GDM1 (cell line): ENCODE results near the gene RHEB.
A peak's percentile ranks its signal among the peaks of the same experiment; 100 is the strongest.
"Not testable (repeated sequence)": the region's sequence is repeated elsewhere in the genome, so short reads cannot be mapped to it uniquely, and the experiment has no call there.

Experiments
- DNase-seq: peaks from one replicate; lab custom pipeline; 2025; lab: John Stamatoyannopoulos, UW

The RHEB gene, protein sequence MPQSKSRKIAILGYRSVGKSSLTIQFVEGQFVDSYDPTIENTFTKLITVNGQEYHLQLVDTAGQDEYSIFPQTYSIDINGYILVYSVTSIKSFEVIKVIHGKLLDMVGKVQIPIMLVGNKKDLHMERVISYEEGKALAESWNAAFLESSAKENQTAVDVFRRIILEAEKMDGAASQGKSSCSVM

DNA sequence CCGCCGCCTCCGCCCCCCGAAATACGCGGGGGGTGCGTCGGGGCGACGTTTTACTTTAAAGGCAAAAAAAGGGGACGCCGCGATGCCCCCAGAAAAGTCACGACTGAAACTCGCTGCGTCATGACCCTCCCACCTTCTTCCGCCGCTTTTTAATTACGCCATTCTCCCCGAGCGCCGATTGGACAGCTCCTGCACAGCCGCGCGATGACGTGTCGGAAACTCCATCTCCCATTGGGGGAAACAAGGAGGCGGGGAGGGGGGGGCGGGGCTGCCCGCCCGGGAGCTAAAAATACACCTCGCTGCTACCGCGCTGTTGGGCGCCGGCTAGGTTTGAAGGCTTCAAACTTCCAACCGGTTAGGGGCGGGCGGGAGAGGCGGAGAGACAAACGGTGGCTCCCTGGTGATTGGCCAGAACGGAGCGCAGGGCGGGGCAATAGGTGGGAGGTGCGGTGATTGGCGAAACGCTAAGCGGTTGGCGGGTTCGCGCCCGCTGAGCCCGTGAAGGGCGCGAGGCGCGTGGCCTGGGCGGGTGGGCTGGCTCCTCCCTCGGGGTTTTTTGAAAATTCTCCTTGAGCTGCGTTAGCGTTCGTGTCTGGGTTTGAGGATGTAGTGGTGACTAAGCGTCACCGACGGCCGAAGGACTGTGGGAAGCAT is at the start of gene RHEB:
Gene RHEB (minus strand): TSS at position 131 of the 654 bp plus-strand sequence. CDS start 384 bp downstream, outside the sequence.
- peak; percentile 97 for DNase-seq

- no peak for DNase-seq
These were observed 47.2 kb upstream of the RHEB start for GRCh38 chr7:151566897-151567320.

GRCh38 chr7:151565541-151565940 is 45.8 kb upstream of the RHEB start:
- DNase-seq, result no peak

- DNase-seq, result no peak
These were observed 40.5 kb upstream of the RHEB start for GRCh38 chr7:151560243-151560642.

GRCh38 chr7:151559557-151560183 is 40.0 kb upstream of the RHEB start:
- DNase-seq, result no peak

DNA sequence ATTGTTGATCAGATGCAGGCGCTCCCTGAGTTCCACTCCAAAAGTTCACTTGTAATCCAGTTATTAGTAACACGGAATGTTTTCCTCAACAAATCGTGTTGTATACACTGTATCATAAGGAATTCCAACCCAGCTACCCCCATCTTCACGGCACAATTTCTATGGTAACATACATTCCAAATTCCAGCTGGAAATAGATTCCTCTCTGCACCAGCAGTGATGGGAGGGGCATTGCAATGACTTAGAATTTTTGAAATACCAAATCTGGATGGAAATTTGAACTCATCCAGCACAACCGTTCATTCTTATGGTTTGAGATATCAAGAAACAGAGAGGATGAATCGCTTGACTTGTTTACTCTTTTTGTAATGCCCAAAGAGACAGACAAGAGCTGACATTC is 38.9 kb upstream of the RHEB start:
- DNase-seq, result no peak

DNA sequence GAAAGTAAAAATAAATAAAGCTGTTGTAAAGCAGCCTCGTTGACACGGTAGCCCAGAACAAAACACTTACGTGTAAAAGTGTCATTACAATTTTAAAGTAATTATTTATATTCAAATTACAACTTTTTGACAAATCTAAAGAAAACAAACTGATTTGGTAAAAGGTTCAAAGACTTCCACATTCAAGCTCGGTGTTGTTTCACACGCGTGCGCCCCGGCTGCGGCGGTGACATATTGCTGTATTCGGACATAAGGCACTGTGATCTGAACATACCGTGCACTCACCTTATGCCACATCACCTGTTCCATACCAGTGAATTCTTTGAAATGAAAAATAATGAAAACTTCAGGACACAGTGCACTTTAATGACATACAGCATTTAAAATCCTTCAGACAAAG is 36.9 kb upstream of the RHEB start:
- DNase-seq, result no peak

DNA sequence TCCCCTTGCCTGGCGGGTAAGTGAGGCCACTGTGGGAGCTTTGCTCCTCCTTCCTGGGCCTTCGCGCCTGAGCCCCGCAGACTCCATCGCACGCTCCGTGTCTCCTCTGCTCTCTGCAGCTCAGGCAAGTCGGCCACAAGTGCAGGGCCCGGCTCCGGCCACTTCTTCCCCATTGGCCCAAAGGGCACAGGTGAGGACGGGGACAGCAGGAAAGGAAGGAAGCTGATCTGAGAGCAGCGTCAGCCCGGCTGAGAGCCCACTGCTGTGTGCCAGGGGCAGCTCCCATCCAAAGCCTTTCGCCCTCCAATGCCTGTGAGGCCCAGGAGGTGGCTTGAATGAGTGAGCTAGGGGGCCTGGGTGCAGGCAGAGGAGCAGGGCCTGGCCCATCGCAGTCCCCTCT is 33.7 kb upstream of the RHEB start:
- DNase-seq, result no peak

DNA sequence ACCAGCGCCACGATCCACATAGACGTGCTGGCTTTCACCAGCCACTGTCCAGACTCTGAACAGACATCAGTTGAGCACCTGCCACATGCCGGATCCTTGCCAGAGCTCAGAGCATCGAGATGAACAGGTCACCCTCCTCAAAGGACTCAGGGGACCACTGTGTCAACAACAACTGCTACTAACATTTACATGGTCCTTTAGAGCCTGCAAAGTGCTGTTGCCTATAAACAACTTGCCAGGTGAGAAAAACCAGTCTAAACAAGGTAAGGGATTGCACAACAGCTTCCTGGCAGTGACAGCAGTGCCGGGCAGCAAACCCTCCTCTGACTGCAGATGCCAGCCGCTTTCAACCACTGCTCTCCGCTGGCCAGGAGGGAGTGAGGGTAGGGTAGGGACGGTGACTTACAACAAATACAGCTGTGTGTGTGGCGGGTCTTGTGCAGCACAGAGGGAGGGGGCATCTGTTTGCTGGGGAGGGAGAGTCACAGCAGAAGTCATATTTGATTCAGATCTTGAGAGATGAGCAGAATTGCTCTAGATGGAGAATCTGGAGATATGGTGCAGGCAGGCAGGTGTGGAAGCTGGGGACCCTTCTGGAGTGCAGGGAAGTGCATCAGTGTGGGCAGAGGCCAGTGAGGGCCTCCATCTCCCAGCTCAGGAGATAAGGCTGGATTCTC is 32.8 kb upstream of the RHEB start:
- DNase-seq, result no peak

DNA sequence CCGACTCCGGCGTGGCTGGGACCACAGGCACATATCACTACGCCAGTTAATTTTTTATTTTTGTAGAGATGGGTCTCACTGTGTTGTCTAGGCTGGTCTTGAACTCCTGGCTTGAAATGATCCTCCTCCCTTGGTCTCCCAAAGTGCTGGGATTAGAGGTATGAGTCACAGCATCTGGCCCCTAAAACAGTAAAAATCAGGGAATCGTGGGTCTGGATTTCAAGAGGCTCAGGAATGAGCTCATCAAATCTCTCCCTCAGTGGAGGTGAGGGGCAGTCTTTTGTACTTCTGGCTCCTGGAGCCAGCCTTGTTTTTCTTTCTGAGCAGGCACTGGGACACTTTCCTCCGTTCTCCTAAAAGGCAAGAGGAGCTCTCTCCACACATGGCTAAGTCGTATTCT is 32.1 kb upstream of the RHEB start:
- DNase-seq, result no peak

DNA sequence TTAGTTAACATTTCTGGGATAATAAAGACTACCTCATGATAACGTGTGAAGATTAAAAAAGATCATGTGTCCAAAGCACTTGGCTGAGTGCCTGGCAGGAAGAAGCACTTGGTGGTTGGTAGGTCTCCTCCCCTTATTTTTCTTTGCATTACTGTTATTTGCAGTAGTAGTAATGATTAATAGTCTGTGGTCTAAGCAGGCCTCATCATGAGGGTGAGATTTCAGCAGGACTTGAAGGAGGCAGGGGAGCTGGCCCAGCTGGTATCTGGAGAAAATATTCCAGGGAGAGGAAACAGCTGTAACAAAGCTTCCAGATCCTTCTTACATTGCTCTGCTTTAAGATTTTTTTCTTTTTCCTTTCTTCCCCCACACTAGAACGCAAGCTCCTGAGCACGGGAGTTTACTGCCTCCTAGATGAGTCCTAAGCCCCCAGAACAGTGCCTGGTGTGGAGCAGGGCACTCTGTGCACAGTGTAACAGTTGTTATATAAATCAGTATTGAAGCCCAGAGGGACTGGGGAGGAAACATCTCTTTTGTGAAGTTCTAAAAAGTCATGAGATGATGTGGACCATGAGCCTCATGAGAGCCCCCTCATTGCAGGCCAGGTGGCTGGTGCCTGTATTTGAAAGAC is 31.1 kb upstream of the RHEB start:
- DNase-seq, result no peak

DNA sequence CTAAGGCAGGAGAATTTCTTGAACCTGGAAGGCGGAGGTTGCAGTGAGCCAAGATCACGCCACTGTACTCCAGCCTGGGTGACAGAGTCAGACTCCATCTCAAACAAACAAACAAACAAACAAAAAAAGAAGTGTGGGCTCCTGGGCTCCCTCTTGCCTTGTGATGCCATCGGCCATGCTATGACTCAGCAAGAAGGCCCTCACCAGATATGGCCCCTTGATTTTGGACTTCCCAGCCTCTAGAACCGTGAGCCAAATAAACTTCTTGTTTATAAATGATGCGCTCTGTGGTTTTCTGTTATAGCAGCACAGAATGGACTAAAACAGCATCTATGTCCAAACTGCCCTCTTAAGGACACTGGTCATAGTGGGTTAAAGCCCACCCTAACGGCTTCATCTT is 29.9 kb upstream of the RHEB start:
- no peak for DNase-seq

DNA sequence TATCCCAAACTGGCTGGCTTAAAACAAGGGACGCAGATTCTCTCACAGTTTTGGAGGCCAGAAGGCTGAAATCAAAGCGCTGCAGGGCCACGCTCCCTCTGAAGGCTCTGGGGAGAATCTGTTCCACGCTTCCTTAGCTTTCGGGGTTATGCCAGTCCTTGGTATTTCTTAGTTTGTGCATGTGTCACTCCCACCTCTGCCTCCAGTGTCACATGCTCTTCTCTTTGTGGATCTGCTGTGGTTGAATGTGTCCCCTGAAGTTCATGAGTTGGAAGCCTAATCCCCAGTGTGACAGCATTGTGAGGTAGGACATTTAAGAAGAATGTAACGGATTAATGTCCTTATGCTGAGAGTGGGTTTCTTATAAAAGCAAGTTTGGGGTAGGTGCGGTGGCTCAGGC is 29.4 kb upstream of the RHEB start:
- no peak for DNase-seq

DNA sequence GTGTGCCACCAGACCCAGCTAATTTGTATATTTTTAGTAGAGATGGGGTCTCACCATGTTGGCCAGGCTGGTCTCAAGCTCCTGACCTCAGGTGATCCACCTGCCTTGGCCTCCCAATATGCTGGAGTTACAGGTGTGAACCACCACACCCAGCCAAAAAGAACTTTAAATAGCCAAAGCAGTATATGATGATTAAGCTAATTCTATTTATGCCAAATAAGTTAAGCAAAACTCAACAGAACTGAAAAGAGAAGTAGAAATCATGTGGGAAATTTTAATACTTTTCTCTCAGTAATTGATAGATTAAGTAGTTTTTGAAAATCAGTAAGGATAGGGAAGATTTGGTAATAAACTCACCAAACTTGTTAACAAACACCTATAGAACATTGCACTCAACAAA is 24.5 kb upstream of the RHEB start:
- no peak for DNase-seq

DNA sequence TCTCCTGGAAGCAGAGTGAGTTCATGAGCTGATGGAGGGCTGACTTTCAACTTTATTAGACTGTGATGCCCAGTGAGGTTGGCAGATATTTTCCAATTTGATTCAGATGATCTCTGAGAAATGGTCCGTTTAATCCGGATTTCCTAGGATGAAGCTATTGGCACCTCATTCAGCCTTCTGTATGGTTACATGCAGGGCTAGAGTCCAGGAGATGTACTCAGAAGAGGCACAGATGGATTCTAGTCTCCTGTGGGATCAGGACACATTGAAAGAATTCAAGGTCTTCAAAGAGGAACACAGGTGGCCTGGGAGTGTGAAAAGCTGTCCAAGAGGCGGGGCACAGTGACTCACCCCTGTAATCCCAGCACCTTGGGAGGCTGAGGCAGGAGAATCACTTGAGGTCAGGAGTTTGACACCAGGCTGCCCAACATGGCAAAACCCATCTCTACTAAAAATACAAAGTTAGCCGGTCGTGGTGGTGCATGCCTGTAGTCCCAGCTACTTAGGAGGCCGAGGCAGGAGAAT is 23.0 kb upstream of the RHEB start:
- no peak for DNase-seq

GRCh38 chr7:151541709-151542499 is 22.2 kb upstream of the RHEB start:
- DNase-seq, result no peak

DNA sequence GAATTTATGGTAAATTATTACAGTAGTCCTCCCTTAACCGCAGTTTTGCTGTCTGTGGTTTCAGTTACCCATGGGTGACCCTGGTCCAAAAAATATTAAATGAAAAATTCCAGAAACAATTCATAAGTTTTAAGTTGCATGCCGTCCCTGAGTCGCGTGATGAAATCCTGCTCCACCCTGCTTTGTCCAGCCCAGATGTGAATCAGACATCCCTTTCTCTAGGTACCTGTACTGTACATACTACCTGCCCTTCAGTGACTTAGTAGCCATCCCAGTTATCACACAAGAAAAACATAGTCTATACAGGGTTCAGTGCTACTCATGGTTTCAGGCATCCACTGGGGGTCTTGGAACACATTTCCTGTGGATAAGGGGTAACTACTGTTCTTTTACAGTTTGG is 20.5 kb upstream of the RHEB start:
- DNase-seq, result no peak

DNA sequence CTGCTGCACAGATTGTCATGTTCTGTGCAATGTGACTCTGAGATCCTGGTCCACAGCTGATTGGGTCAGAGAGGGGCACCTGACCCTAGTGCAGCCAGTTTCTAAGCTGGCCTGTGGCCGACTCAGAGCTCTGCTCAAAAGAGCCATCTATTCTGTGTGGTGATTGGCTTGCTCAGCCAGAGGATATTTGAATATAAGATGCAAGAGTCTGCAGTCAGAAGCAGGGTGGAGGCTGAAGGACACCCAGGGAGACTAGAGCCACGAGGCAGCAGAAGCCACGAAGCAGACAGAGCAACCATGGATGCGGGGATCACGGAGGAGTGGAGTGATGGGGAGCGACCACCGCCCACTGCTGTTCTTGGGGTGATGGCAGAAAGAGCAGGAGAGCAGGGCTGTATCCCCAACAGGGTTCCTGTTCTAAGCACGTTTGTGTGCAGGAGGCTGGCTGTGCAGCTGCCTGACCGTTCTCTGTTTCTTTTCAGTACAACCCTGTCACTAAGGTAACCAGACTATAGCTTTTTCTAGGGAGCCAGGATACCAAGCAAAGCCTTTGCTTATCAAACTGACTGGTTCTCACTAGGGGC is 19.5 kb upstream of the RHEB start:
- DNase-seq, result no peak

GRCh38 chr7:151537818-151538561 is 18.3 kb upstream of the RHEB start:
- DNase-seq, result no peak

- DNase-seq, result not testable (repeated sequence)
These were observed 16.5 kb upstream of the RHEB start for GRCh38 chr7:151536178-151536577.
